OCI-LY1 (cell line): ENCODE results near the gene STMN1.

Source experiments
- H2AFZ ChIP-seq: fragments of 200-600 bp; sonication (generic), shearing (Covaris generic); 2 replicates; pipeline ENCODE4 v1.6.0; 2014; ENCODE audit warnings: antibody characterized with exemption, mild to moderate bottlenecking, low read length
- H3F3A ChIP-seq: fragments of 200-600 bp; sonication (generic), shearing (Covaris generic); 2 replicates; pipeline ENCODE4 v1.6.0; 2014; ENCODE audit warnings: mild to moderate bottlenecking, antibody characterized with exemption, low read length, moderate library complexity; ENCODE audit not compliant: insufficient read depth
- H3K27ac ChIP-seq: fragments of 200-600 bp; sonication (generic); 2 replicates; pipeline ENCODE4 v1.5.1; 2014; ENCODE audit warnings: low read length, mixed run types, mild to moderate bottlenecking, low read depth; ENCODE audit not compliant: poor library complexity, severe bottlenecking
- H3K27me3 ChIP-seq: fragments of 200-600 bp; sonication (generic); 2 replicates; pipeline ENCODE4 v1.6.0; 2014; ENCODE audit warnings: antibody characterized with exemption, mild to moderate bottlenecking, low read length, moderate library complexity; ENCODE audit not compliant: insufficient read depth
- H3K36me3 ChIP-seq: fragments of 200-600 bp; sonication (generic); 2 replicates; pipeline ENCODE4 v1.6.1; 2014; ENCODE audit warnings: mild to moderate bottlenecking, antibody characterized with exemption, low read length, moderate library complexity, mixed read lengths; ENCODE audit not compliant: insufficient read depth
- H3K4me1 ChIP-seq: fragments of 200-600 bp; sonication (generic); 2 replicates; pipeline ENCODE4 v1.5.1; 2014; ENCODE audit warnings: mild to moderate bottlenecking, low read length, moderate library complexity; ENCODE audit not compliant: insufficient read depth, severe bottlenecking
- H3K4me2 ChIP-seq: fragments of 200-600 bp; sonication (generic), shearing (Covaris generic); 2 replicates; pipeline ENCODE4 v1.6.1; 2014; ENCODE audit warnings: low read length
- H3K4me3 ChIP-seq: fragments of 200-600 bp; sonication (generic); 2 replicates; pipeline ENCODE4 v1.5.1; 2014; ENCODE audit warnings: low read length, low read depth, mild to moderate bottlenecking, mixed read lengths; ENCODE audit not compliant: poor library complexity, severe bottlenecking
- H3K79me2 ChIP-seq: fragments of 200-600 bp; shearing (Covaris generic); 2 replicates; pipeline ENCODE4 v1.6.1; 2016; ENCODE audit warnings: mixed run types, low read length, mixed read lengths; ENCODE audit not compliant: insufficient read depth
- H3K9ac ChIP-seq: fragments of 200-600 bp; sonication (generic), shearing (Covaris generic); 2 replicates; pipeline ENCODE4 v1.6.1; 2014; ENCODE audit warnings: mild to moderate bottlenecking, low read length, mixed read lengths
- H3K9me2 ChIP-seq: fragments of 200-600 bp; sonication (generic), shearing (Covaris generic); 2 replicates; pipeline ENCODE4 v1.6.1; 2014; ENCODE audit warnings: low read depth, mild to moderate bottlenecking, low read length, mixed read lengths
- H3K9me3 ChIP-seq: fragments of 200-600 bp; shearing (Covaris generic); 2 replicates; pipeline ENCODE4 v1.6.1; 2014; ENCODE audit warnings: low read length, mixed read lengths
- H4K20me1 ChIP-seq: fragments of 200-600 bp; sonication (generic), shearing (Covaris generic); 2 replicates; pipeline ENCODE4 v1.6.0; 2016; ENCODE audit warnings: mild to moderate bottlenecking, low read length; ENCODE audit not compliant: insufficient read depth
- EZH2 ChIP-seq: fragments of 200-600 bp; sonication (generic), shearing (Covaris generic); IDR thresholded peaks from 2 replicates; pipeline ENCODE4 v1.8.0; 2017; ENCODE audit warnings: borderline replicate concordance, mixed run types, mild to moderate bottlenecking, antibody characterized with exemption, low read length, moderate library complexity, mixed read lengths
- TF ChIP-seq, protein P1 (sequence below): fragments of 200-600 bp; sonication (generic), shearing (Covaris generic); IDR thresholded peaks from 2 replicates; pipeline ENCODE4 v1.5.1; 2017; ENCODE audit warnings: mild to moderate bottlenecking, antibody characterized with exemption, low read length, moderate library complexity, mixed read lengths

STMN1 gene

DNA sequence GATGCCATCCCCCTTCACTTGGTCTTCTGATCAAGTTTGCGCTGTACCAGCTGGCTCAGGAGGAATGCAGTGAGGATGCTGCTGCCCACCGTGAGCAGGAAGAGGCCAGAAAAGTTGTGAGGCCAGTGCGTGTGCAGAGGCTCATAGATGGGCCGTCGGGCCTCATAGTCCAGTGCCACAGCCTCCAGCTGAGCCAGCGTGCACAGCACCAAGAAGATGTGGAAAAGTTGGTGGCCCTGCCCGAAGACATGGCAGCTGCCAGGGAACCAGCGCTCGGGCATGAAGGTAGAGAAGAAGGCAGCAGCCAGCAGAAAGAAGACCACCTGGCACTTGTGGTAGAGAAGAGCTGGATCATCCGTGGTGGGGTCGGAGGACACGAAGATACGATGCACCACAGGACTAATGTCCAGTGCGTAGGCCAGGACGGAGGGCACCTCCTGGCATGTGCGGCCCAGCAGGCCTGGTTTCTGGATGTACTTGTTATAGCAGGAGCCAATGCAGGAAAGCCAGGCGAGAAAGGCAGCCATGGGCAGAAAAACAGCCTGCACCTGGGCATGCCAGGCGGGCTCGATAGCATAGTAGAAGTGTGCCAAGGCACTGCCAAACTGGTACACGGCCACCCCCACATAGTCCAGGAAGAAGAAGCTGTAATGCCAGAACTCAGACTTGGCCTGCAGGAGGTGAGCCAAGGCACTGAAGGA is 43.3 kb downstream of the STMN1 start:
- Histone ChIP-seq H3K4me1 (peaks cover 13% of the 10 kb centered on the region), H3K4me3 (no peak overlapping the region), H3K36me3 (no peaks in the 10 kb centered on the region; the same call in 1 of the 2 replicates), H3K9ac (no peak overlapping the region), H3K9me3 (no peaks in the 10 kb centered on the region), H3K9me2 (no peaks in the 10 kb centered on the region), H3F3A (no peaks in the 10 kb centered on the region), H3K27me3 (no peaks in the 10 kb centered on the region), H3K4me2 (no peak overlapping the region), H3K79me2 (peaks cover 10% of the 10 kb centered on the region), H3K27ac (no peak overlapping the region), H4K20me1 (no peaks in the 10 kb centered on the region), H2AFZ (no peak overlapping the region)
- TF ChIP-seq, protein P1, sequence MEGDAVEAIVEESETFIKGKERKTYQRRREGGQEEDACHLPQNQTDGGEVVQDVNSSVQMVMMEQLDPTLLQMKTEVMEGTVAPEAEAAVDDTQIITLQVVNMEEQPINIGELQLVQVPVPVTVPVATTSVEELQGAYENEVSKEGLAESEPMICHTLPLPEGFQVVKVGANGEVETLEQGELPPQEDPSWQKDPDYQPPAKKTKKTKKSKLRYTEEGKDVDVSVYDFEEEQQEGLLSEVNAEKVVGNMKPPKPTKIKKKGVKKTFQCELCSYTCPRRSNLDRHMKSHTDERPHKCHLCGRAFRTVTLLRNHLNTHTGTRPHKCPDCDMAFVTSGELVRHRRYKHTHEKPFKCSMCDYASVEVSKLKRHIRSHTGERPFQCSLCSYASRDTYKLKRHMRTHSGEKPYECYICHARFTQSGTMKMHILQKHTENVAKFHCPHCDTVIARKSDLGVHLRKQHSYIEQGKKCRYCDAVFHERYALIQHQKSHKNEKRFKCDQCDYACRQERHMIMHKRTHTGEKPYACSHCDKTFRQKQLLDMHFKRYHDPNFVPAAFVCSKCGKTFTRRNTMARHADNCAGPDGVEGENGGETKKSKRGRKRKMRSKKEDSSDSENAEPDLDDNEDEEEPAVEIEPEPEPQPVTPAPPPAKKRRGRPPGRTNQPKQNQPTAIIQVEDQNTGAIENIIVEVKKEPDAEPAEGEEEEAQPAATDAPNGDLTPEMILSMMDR = no peak
- no peak for TF ChIP-seq EZH2

DNA sequence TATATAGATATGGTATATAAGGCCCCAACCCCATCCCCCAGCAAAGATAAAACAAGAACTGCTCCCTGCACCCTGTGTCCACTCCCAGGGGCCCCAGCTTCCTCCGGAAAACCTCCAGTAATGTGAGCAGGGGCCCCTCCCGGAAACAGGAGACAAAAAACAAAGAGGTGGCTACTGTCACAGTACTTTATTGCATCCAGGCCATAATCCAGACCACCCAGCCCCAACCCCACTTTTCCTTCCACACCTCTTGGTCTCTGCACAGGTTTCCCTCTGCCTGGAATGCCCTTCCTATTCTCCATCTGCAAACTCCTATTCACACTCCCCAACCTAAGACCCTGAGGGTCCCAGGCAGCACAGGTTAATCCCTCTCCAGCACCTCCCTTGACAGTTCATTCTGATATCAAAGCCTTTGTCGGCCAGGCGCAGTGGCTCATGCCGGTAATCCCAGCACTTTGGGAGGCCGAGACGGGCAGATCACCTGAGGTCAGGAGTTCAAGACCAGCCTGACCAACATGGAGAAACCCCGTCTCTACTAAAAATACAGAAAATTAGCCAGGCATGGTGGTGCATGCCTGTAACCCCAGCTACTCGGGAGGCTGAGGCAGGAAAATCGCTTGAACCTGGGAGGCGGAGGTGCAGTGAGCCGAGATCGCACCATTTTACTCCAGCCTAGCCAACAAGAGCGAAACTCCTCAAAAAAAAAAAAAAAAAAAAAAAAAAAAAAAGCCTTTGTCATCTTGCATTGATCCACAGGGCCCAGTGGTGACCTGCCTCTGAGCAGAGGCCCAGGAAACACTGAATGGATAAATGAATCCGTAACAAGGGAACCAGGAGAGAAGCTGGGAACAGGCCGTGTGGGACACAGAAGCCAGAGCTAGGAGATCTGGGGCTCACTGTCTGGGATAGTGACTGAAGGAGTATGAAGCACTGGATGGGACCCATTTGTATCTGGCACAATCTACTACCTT is 44.6 kb downstream of the STMN1 start:
- Histone ChIP-seq H3K9me3 (no peaks in the 10 kb centered on the region), H2AFZ (no peak overlapping the region), H3F3A (no peaks in the 10 kb centered on the region), H3K36me3 (no peaks in the 10 kb centered on the region; the same call in 1 of the 2 replicates), H3K79me2 (peaks cover 10% of the 10 kb centered on the region), H4K20me1 (no peaks in the 10 kb centered on the region), H3K4me1 (peaks cover 13% of the 10 kb centered on the region), H3K27me3 (no peaks in the 10 kb centered on the region), H3K4me2 (no peak overlapping the region), H3K9me2 (no peaks in the 10 kb centered on the region), H3K27ac (no peak overlapping the region), H3K9ac (no peak overlapping the region), H3K4me3 (no peak overlapping the region)
- TF ChIP-seq EZH2 = no peak
- TF ChIP-seq, protein P1 = no peak

DNA sequence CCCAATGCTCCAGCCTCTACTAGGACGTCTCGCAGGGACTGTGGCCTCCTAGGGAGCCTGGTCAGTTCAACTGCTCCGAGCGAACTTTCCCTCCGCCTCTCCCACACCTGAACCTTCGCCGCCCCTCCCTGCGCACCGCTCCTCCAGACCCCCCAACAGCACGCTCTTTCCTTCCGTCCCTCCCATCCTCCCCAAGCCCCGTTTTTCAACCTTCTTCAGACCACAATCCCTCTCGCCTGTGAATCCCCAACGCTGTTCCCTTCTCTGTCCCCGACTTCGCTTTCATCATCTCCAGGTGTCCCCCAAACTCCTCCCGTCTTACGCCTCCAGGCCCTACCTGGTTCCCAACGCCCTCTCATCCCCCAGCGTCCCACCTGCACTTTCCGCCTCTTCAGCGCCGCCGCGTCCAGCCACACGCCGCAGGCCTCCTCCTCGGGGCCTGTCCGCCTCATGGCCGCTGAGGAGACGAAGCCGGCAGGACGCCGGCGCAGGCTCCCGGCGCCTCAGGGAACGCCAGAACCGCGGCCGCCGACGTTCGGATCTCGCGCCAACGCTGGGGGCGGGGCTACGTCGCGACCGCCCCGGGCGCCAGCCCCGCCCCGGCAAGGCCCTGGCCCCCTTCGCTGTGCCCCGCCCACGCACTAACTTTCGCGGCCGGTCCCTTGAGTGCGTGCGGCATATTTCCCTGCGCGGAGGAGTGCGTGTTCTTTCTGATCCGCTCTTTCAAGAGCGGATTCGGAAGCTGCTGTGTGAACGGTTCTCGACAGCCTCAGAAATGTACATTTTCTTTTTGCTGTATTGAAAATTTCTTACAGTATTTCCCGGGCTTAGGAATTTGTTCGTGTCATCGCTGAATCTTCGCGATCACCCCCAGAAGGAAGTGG is 47.1 kb downstream of the STMN1 start, which contains the start of gene AUNIP:
AUNIP (minus strand) TSS at position 552 of the 884 bp plus-strand sequence; CDS start at position 452, 100 bp downstream.
- Histone ChIP-seq H3K4me3 (peak within 1 kb of the TSS; percentile 97), H3K27me3 (no peaks in the 10 kb centered on the region), H3K27ac (peak within 1 kb of the TSS; percentile 20), H3K4me2 (peak within 1 kb of the TSS; percentile 100), H3F3A (no peaks in the 10 kb centered on the region), H2AFZ (peak within 1 kb of the TSS; percentile 68; the same call in 1 of the 2 replicates), H3K9ac (peak within 1 kb of the TSS; percentile 93), H4K20me1 (no peaks in the 10 kb centered on the region), H3K4me1 (peaks cover 13% of the 10 kb centered on the region), H3K79me2 (peaks cover 14% of the 10 kb centered on the region), H3K36me3 (no peaks in the 10 kb centered on the region; the same call in 1 of the 2 replicates), H3K9me3 (no peaks in the 10 kb centered on the region), H3K9me2 (no peaks in the 10 kb centered on the region)
- TF ChIP-seq EZH2 = no peak
- TF ChIP-seq, protein P1 = no peak
